Testis (tissue), 2 donors: ENCODE results near the gene ENDOV.
A peak's percentile ranks its signal among the peaks of the same experiment; 100 is the strongest.

Experiments used
- POLR2A ChIP-seq: fragments of 450-650 bp; IDR thresholded peaks from one replicate; pipeline ENCODE4 v1.6.1; 2017; ENCODE audit warnings: antibody characterized with exemption, mild to moderate bottlenecking, moderate library complexity
- TF ChIP-seq, protein P1 (sequence below), 3 experiments: fragments of 450-650 bp in 2 of 3; fragments of 200-600 bp in 1 of 3; sonication (generic) in 1 of 3; IDR thresholded peaks; one replicate each; pipeline ENCODE4 v1.5.1; 2016 to 2019; ENCODE audit warnings: antibody characterized with exemption in 3 of 3, mild to moderate bottlenecking in 2 of 3, moderate library complexity in 1 of 3

DNA sequence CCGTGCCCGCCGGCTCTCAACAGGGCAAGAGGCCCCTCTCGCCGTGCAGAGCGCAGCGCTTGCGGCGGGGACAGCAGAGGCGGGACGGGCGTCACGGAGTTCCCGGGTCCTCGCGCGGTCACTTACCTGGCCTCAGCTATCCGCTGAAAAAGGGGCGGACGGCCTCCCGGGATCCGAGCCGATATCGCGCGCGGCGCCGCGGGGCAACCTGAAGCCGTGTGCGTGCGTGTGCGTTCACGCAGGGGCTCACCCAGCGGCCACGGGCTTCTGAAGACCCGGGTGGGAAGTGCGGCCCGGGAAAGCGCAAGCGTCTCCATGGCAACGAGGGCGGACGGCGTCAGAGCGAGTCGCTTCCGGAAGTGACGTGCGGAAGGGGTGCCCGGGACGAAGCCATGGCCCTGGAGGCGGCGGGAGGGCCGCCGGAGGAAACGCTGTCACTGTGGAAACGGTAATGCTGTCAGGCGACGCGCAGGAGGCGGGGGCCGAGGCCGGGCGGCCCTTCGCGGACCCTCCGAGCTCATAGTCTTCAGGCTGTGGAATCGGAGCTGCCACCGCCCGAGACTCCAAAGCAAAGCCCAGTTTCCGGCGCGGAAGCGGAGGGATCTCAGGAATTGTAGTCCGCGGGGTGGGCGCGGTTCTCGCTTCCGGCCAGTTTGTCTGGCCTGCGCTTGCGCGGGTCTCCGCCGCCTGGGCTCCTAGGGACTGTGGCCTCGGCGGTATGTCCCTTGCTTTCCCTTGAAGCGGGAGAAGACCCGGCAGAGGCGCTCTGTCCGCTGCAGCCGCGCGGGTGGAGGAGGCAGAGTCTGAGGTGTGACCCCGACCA is at the start of gene ENDOV:
- TF ChIP-seq, protein P1, sequence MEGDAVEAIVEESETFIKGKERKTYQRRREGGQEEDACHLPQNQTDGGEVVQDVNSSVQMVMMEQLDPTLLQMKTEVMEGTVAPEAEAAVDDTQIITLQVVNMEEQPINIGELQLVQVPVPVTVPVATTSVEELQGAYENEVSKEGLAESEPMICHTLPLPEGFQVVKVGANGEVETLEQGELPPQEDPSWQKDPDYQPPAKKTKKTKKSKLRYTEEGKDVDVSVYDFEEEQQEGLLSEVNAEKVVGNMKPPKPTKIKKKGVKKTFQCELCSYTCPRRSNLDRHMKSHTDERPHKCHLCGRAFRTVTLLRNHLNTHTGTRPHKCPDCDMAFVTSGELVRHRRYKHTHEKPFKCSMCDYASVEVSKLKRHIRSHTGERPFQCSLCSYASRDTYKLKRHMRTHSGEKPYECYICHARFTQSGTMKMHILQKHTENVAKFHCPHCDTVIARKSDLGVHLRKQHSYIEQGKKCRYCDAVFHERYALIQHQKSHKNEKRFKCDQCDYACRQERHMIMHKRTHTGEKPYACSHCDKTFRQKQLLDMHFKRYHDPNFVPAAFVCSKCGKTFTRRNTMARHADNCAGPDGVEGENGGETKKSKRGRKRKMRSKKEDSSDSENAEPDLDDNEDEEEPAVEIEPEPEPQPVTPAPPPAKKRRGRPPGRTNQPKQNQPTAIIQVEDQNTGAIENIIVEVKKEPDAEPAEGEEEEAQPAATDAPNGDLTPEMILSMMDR (IDR thresholded peaks at IDR 0.05), result peak in 1 of 3 experiments; percentile 20
- TF ChIP-seq POLR2A, result no peak
